ENCODE results near the gene PLCH1.

Gene PLCH1

GRCh38 chr3:155426524-155427230 is 318.2 kb downstream of the PLCH1 start:
- ATAC-seq: no peak
- TF ChIP-seq TOX (CRISPR knock-in tag; IDR thresholded peaks at IDR 0.05; ENCODE audit: borderline replicate concordance) (no peak), OSR1 (CRISPR knock-in tag; IDR thresholded peaks at IDR 0.05) (no peak), GLIS3 (CRISPR knock-in tag; IDR thresholded peaks at IDR 0.05) (no peak), ZNF70 (CRISPR knock-in tag; IDR thresholded peaks at IDR 0.05) (no peak), RARB (CRISPR knock-in tag; IDR thresholded peaks at IDR 0.05) (no peak), PATZ1 (CRISPR knock-in tag; IDR thresholded peaks at IDR 0.05; ENCODE audit: borderline replicate concordance) (no peak)

DNA sequence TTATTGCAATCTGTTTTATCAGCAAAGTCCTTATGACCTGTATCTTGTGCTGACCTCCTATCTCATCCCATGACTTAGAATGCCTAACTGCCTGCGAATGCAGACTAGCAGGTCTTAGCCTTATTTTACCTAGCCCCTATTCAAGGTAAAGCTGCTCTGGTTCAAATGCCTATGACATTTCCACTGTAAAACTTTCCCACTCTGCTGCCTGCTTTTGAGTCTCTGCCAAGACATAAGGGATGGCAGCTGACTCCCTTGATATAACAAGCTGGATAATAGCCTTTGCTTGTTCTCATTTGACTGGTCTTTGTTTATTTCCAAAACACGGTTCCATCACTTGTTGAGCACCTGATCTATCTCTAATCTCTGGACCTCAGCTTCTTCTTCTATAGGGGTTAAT is 319.5 kb downstream of the PLCH1 start:
- TF ChIP-seq BACH2 (CRISPR knock-in tag; IDR thresholded peaks at IDR 0.05; ENCODE audit: borderline replicate concordance) (no peak), ZFP30 (CRISPR knock-in tag; IDR thresholded peaks at IDR 0.05) (no peak), RARB (CRISPR knock-in tag; IDR thresholded peaks at IDR 0.05) (no peak), GLIS3 (CRISPR knock-in tag; IDR thresholded peaks at IDR 0.05) (no peak), ARNTL (CRISPR knock-in tag; IDR thresholded peaks at IDR 0.05; ENCODE audit: borderline replicate concordance, low read depth) (no peak), OSR1 (CRISPR knock-in tag; IDR thresholded peaks at IDR 0.05) (no peak), ZNF8 (CRISPR knock-in tag; IDR thresholded peaks at IDR 0.05) (no peak), PPARA (CRISPR knock-in tag; IDR thresholded peaks at IDR 0.05; ENCODE audit: borderline replicate concordance) (no peak), ZC3H10 (CRISPR knock-in tag; IDR thresholded peaks at IDR 0.05) (no peak), ESRRG (CRISPR knock-in tag; IDR thresholded peaks at IDR 0.05) (no peak), ZFP3 (CRISPR knock-in tag; IDR thresholded peaks at IDR 0.05) (no peak), TCF4 (CRISPR knock-in tag; IDR thresholded peaks at IDR 0.05; ENCODE audit: borderline replicate concordance) (no peak)
- TF ChIP-seq, protein P1, sequence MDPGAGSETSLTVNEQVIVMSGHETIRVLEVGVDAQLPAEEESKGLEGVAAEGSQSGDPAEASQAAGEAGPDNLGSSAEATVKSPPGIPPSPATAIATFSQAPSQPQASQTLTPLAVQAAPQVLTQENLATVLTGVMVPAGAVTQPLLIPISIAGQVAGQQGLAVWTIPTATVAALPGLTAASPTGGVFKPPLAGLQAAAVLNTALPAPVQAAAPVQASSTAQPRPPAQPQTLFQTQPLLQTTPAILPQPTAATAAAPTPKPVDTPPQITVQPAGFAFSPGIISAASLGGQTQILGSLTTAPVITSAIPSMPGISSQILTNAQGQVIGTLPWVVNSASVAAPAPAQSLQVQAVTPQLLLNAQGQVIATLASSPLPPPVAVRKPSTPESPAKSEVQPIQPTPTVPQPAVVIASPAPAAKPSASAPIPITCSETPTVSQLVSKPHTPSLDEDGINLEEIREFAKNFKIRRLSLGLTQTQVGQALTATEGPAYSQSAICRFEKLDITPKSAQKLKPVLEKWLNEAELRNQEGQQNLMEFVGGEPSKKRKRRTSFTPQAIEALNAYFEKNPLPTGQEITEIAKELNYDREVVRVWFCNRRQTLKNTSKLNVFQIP (CRISPR knock-in tag; IDR thresholded peaks at IDR 0.05; ENCODE audit: borderline replicate concordance, low read depth): no peak
- TF ChIP-seq, protein P2, sequence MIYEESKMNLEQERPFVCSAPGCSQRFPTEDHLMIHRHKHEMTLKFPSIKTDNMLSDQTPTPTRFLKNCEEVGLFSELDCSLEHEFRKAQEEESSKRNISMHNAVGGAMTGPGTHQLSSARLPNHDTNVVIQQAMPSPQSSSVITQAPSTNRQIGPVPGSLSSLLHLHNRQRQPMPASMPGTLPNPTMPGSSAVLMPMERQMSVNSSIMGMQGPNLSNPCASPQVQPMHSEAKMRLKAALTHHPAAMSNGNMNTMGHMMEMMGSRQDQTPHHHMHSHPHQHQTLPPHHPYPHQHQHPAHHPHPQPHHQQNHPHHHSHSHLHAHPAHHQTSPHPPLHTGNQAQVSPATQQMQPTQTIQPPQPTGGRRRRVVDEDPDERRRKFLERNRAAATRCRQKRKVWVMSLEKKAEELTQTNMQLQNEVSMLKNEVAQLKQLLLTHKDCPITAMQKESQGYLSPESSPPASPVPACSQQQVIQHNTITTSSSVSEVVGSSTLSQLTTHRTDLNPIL (CRISPR knock-in tag; IDR thresholded peaks at IDR 0.05; ENCODE audit: low read depth): no peak
- TF ChIP-seq, protein P3, sequence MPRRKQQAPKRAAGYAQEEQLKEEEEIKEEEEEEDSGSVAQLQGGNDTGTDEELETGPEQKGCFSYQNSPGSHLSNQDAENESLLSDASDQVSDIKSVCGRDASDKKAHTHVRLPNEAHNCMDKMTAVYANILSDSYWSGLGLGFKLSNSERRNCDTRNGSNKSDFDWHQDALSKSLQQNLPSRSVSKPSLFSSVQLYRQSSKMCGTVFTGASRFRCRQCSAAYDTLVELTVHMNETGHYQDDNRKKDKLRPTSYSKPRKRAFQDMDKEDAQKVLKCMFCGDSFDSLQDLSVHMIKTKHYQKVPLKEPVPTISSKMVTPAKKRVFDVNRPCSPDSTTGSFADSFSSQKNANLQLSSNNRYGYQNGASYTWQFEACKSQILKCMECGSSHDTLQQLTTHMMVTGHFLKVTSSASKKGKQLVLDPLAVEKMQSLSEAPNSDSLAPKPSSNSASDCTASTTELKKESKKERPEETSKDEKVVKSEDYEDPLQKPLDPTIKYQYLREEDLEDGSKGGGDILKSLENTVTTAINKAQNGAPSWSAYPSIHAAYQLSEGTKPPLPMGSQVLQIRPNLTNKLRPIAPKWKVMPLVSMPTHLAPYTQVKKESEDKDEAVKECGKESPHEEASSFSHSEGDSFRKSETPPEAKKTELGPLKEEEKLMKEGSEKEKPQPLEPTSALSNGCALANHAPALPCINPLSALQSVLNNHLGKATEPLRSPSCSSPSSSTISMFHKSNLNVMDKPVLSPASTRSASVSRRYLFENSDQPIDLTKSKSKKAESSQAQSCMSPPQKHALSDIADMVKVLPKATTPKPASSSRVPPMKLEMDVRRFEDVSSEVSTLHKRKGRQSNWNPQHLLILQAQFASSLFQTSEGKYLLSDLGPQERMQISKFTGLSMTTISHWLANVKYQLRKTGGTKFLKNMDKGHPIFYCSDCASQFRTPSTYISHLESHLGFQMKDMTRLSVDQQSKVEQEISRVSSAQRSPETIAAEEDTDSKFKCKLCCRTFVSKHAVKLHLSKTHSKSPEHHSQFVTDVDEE (CRISPR knock-in tag; IDR thresholded peaks at IDR 0.05): no peak

GRCh38 chr3:155424323-155424710 is 320.6 kb downstream of the PLCH1 start:
- no peak for TF ChIP-seq ZNF8 (CRISPR knock-in tag; IDR thresholded peaks at IDR 0.05)
- TF ChIP-seq ESRRG (CRISPR knock-in tag; IDR thresholded peaks at IDR 0.05): no peak
- TF ChIP-seq, protein P4, sequence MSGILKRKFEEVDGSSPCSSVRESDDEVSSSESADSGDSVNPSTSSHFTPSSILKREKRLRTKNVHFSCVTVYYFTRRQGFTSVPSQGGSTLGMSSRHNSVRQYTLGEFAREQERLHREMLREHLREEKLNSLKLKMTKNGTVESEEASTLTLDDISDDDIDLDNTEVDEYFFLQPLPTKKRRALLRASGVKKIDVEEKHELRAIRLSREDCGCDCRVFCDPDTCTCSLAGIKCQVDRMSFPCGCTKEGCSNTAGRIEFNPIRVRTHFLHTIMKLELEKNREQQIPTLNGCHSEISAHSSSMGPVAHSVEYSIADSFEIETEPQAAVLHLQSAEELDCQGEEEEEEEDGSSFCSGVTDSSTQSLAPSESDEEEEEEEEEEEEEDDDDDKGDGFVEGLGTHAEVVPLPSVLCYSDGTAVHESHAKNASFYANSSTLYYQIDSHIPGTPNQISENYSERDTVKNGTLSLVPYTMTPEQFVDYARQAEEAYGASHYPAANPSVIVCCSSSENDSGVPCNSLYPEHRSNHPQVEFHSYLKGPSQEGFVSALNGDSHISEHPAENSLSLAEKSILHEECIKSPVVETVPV (CRISPR knock-in tag; IDR thresholded peaks at IDR 0.05): no peak
- TF ChIP-seq TOX (CRISPR knock-in tag; IDR thresholded peaks at IDR 0.05; ENCODE audit: borderline replicate concordance): no peak
- no peak for TF ChIP-seq ZC3H10 (CRISPR knock-in tag; IDR thresholded peaks at IDR 0.05)
- TF ChIP-seq, protein P2 (CRISPR knock-in tag; IDR thresholded peaks at IDR 0.05; ENCODE audit: low read depth): no peak
- TF ChIP-seq TCF4 (CRISPR knock-in tag; IDR thresholded peaks at IDR 0.05; ENCODE audit: borderline replicate concordance): no peak
- TF ChIP-seq ARNTL (CRISPR knock-in tag; IDR thresholded peaks at IDR 0.05; ENCODE audit: borderline replicate concordance, low read depth): no peak
- no peak for TF ChIP-seq SNAI2 (CRISPR knock-in tag; IDR thresholded peaks at IDR 0.05)
- TF ChIP-seq ZNF70 (CRISPR knock-in tag; IDR thresholded peaks at IDR 0.05): no peak
- no peak for ATAC-seq

More for the DNA sequence above, 319.5 kb downstream of the PLCH1 start:
- no peak for ATAC-seq
